Measurements from ENCODE around the gene PPP1R3G. TPM values are rescaled to one million over a fixed set of nuclear protein-coding genes. Genes with fewer than 3 reads are reported as not detected.
"Not testable (repeated sequence)": the region's sequence is repeated elsewhere in the genome, so short reads cannot be mapped to it uniquely, and the experiment has no call there.

Gene PPP1R3G
- total and polyA plus RNA-seq, 7 donors: 0.06 to 0.50 (median 0.13) TPM

DNA sequence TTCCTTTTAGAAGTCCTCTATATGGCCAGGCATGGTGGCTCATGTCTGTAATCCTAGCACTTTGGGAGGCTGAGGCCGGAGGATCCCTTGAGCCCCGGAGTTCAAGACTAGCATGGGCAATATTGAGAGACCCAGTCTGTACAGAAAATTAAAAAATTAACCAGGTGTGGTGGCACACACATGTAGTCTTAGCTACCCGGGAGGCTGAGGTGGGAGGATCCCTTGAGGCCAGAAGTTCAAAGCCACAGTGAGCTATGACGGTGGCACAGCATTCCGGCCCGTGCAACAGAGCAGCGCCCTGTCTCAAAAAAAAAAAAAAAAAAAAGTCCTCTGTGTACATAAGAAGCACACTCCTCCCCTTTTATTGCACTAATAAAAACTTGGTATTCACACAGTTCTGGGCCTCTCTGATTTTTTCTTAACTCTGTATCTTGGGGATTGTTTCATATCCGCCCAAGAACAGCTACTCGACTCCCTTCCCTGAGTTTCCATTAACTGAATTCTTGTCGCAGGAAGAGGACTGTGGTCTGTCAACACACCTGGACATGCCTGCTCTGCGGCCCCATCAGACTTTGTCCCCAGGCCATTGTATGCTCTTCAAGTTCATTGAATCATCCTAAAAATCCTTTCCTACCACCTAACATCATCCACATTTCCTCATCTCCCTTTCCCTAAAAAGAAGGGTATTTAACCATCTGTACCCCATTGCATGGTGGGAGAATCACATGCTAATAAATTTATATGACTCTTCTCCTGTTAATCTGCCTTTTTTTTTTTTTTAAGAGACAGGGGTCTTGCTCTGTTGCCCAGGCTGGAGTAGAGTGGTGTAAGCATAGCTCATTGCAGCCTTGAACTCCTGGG lies 25.9 kb upstream of the PPP1R3G start:
- no peaks in the 10 kb centered on the region for H3K36me3 ChIP-seq (ENCODE audit: insufficient read depth in 1 of 2, low read depth in 1 of 2)
- no peaks in the 10 kb centered on the region for H3K9me3 ChIP-seq
- no peak for DNase-seq
- intact Hi-C loops (cut with DNase I): no loop called here
- H3K27ac ChIP-seq: no peak overlapping the region
- H3K4me1 ChIP-seq: no peaks in the 10 kb centered on the region
- H3K27me3 ChIP-seq (ENCODE audit: insufficient read depth in 3 of 3, low read length in 2 of 3): no peaks in the 10 kb centered on the region
- WGBS, 3 donors: 87 to 92% (median 91%) methylated on average over 11 of the region's 11 CpGs
- H3K4me3 ChIP-seq: no peak overlapping the region
- TF ChIP-seq, protein P1, sequence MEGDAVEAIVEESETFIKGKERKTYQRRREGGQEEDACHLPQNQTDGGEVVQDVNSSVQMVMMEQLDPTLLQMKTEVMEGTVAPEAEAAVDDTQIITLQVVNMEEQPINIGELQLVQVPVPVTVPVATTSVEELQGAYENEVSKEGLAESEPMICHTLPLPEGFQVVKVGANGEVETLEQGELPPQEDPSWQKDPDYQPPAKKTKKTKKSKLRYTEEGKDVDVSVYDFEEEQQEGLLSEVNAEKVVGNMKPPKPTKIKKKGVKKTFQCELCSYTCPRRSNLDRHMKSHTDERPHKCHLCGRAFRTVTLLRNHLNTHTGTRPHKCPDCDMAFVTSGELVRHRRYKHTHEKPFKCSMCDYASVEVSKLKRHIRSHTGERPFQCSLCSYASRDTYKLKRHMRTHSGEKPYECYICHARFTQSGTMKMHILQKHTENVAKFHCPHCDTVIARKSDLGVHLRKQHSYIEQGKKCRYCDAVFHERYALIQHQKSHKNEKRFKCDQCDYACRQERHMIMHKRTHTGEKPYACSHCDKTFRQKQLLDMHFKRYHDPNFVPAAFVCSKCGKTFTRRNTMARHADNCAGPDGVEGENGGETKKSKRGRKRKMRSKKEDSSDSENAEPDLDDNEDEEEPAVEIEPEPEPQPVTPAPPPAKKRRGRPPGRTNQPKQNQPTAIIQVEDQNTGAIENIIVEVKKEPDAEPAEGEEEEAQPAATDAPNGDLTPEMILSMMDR (IDR thresholded peaks at IDR 0.05): no peak
- ATAC-seq: no peak

DNA sequence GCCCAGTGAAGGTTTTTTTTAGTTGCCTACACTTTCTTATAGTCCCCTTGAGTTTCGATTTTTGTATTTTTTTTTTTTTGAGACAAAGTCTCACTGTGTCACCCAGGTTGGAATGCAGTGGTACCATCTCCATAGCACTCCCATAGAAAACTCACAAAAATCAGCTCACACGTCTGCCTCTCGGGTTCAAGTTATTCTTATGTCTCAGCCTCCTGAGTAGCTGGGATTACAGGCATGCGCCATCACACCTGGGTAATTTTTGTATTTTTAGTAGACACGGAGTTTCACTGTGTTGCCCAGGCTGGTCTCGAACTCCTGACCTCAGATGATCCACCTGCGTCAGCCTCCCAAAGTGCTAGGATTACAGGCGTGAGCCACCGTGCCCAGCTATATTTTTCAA lies 24.7 kb upstream of the PPP1R3G start:
- intact Hi-C loops (cut with DNase I); H3K9me3 ChIP-seq; H3K27ac ChIP-seq; ATAC-seq; H3K36me3 ChIP-seq (ENCODE audit: insufficient read depth in 1 of 2, low read depth in 1 of 2); H3K27me3 ChIP-seq (ENCODE audit: insufficient read depth in 3 of 3, low read length in 2 of 3); H3K4me1 ChIP-seq; H3K4me3 ChIP-seq; DNase-seq: not testable (repeated sequence)
- 95 to 98% (median 95%) methylated on average over 9 of the region's 9 CpGs for WGBS, 3 donors

DNA sequence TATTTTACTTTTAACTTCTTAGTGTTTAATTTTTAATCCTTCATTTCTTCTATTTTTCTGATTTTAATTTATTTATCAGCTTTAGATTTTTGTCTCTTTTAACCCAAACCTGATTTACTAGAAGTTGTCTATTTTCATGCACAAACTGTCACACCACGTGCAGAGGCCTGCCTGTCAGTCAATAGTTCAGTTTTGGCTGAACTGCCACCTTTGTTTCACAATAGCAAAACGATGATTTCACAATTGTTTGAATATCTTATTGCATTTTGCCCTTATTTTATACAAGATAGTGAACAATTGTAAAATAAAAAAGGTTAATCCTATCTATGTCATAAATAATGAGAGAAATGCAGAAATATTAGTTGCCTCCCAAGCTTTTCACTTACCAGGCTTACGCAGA lies 24.0 kb upstream of the PPP1R3G start:
- Histone ChIP-seq H3K36me3 (ENCODE audit: insufficient read depth in 1 of 2, low read depth in 1 of 2) (no peaks in the 10 kb centered on the region), H3K4me1 (no peaks in the 10 kb centered on the region), H3K27me3 (ENCODE audit: insufficient read depth in 3 of 3, low read length in 2 of 3) (no peaks in the 10 kb centered on the region), H3K4me3 (no peak overlapping the region), H3K9me3 (no peaks in the 10 kb centered on the region), H3K27ac (no peak overlapping the region)
- intact Hi-C loops (cut with DNase I): no loop called here
- ATAC-seq (no peak), DNase-seq (no peak)
- 68 to 83% (median 71%) methylated on average over 3 of the region's 3 CpGs for WGBS, 3 donors
- TF ChIP-seq, protein P1 (IDR thresholded peaks at IDR 0.05): no peak

DNA sequence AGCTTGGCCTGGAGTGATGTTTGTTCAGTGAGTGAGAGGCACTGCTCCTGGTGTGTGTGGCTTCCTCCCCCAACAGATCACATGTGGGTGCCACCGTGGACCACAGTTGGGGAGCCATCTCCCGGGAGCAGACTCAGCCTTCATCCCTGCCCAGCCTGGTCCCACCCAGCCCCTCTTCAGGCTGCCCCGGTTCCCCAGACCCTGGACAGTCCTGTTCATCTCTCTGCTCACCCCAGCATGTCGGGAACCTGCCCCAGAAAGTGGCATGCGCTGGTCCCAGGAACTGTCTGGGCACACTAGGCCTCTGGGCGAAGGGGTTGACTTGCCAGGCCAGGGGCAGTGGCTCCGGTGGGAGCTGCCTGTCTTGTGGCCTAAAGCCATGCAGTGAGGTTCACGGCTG lies 21.5 kb upstream of the PPP1R3G start:
- 75 to 78% (median 78%) methylated on average over 8 of the region's 8 CpGs for WGBS, 3 donors
- peaks cover 0 to 1% (median 0%) of the 10 kb centered on the region in 3 donors for H3K27me3 ChIP-seq (ENCODE audit: insufficient read depth in 3 of 3, low read length in 2 of 3)
- H3K9me3 ChIP-seq: no peaks in the 10 kb centered on the region
- ATAC-seq (no peak), DNase-seq (no peak)
- no peak overlapping the region for H3K27ac ChIP-seq
- TF ChIP-seq, protein P1 (IDR thresholded peaks at IDR 0.05): no peak
- no peak overlapping the region for H3K4me3 ChIP-seq
- intact Hi-C loops (cut with DNase I): no loop called here
- no peaks in the 10 kb centered on the region for H3K36me3 ChIP-seq (ENCODE audit: insufficient read depth in 1 of 2, low read depth in 1 of 2)
- H3K4me1 ChIP-seq: no peaks in the 10 kb centered on the region

DNA sequence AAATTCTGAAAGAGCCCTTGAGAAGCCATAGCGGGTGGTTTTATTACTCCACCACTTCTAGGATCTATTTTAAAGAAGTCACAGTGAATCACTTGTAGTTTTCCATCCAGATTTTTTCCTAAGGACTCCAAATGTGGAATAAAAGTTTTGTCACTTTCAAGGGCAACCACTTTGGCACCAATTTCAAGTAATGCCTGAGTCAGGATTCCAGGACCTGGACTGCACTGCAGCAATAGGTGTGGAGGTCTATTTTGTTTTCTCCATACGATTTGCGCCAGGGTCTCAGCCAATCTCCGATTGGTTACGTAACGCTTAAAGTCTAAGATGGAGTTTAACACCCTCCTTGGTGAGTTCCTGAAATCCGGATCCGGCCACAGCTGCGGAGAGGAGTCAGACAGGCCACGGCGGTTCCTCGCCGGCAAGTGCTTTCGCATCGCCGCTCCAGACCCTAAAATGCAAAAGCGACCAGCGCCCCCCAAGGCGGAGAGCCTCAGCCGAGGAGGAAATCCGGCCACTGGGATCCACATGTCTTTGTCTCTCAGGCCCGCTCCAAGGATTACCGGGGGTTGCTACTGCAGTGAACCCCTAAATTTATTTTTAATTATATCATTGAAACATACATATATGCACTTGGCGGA lies 18.6 kb upstream of the PPP1R3G start:
- Histone ChIP-seq H3K4me1 (no peaks in the 10 kb centered on the region), H3K27ac (no peak overlapping the region), H3K9me3 (no peaks in the 10 kb centered on the region), H3K27me3 (ENCODE audit: insufficient read depth in 3 of 3, low read length in 2 of 3) (peaks cover 0 to 1% (median 0%) of the 10 kb centered on the region in 3 donors), H3K36me3 (ENCODE audit: insufficient read depth in 1 of 2, low read depth in 1 of 2) (no peaks in the 10 kb centered on the region), H3K4me3 (no peak overlapping the region)
- intact Hi-C loops (cut with DNase I): no loop called here
- ATAC-seq (no peak), DNase-seq (no peak)
- TF ChIP-seq, protein P1 (IDR thresholded peaks at IDR 0.05): no peak
- whole genome bisulfite sequencing, 3 donors: 94 to 97% (median 94%) methylated on average over 24 of the region's 24 CpGs
